Neural cell (in vitro differentiated cells): Measurements from ENCODE around the gene COL2A1. TPM values are rescaled to one million over a fixed set of nuclear protein-coding genes. Genes with fewer than 3 reads are reported as not detected.

Experiments used
- H2AFZ ChIP-seq: fragments of 200-600, 300-800 bp; sonication (generic), shearing (Covaris generic); 2 replicates; pipeline ENCODE4 v1.6.0; 2014; ENCODE audit warnings: low read depth, mild to moderate bottlenecking, antibody characterized with exemption, low read length, moderate library complexity
- H3F3A ChIP-seq: fragments of 200-600 bp; shearing (Covaris generic); 2 replicates; pipeline ENCODE4 v1.6.1; 2016; ENCODE audit warnings: mild to moderate bottlenecking, moderate library complexity, mixed read lengths, antibody characterized with exemption, low read length; ENCODE audit not compliant: insufficient read depth, poor library complexity, severe bottlenecking
- H3K27ac ChIP-seq: fragments of 200-600, 300-800 bp; sonication (generic), shearing (Covaris generic); 2 replicates; pipeline ENCODE4 v1.5.1; 2014; ENCODE audit warnings: mild to moderate bottlenecking, low read length, moderate library complexity
- H3K27me3 ChIP-seq: fragments of 300-800, 200-600 bp; sonication (generic), shearing (Covaris generic); 2 replicates; pipeline ENCODE4 v1.6.0; 2014; ENCODE audit warnings: mild to moderate bottlenecking, low read depth, low read length, moderate library complexity; ENCODE audit not compliant: insufficient read depth
- H3K36me3 ChIP-seq: fragments of 300-800, 200-600 bp; sonication (generic), shearing (Covaris generic); 2 replicates; pipeline ENCODE4 v1.5.1; 2014; ENCODE audit warnings: mild to moderate bottlenecking, antibody characterized with exemption, low read length, moderate library complexity; ENCODE audit not compliant: insufficient read depth
- H3K4me2 ChIP-seq: fragments of 300-800, 200-600 bp; sonication (generic), shearing (Covaris generic); 2 replicates; pipeline ENCODE4 v1.6.0; 2014; ENCODE audit warnings: mild to moderate bottlenecking, low read length
- H3K4me3 ChIP-seq: fragments of 300-800, 200-600 bp; sonication (generic), shearing (Covaris generic); 2 replicates; pipeline ENCODE4 v1.5.1; 2014; ENCODE audit warnings: mild to moderate bottlenecking, low read length, moderate library complexity
- H3K79me2 ChIP-seq: fragments of 200-600 bp; shearing (Covaris generic); replicated peaks from 2 replicates; pipeline ENCODE4 v1.6.0; 2014; ENCODE audit warnings: mild to moderate bottlenecking, low read length, moderate library complexity; ENCODE audit not compliant: insufficient read depth
- H3K9ac ChIP-seq: fragments of 300-800, 200-600 bp; sonication (generic), shearing (Covaris generic); 2 replicates; pipeline ENCODE4 v1.6.1; 2016; ENCODE audit warnings: mild to moderate bottlenecking, low read length, mixed read lengths
- H3K9me2 ChIP-seq: fragments of 200-600 bp; shearing (Covaris generic); 2 replicates; pipeline ENCODE4 v1.6.1; 2016; ENCODE audit warnings: mild to moderate bottlenecking, low read length, mixed read lengths; ENCODE audit not compliant: insufficient read depth
- H3K9me3 ChIP-seq: fragments of 200-600, 300-800 bp; sonication (generic), shearing (Covaris generic); 2 replicates; pipeline ENCODE4 v1.6.1; 2016; ENCODE audit warnings: mild to moderate bottlenecking, mixed run types, low read length, moderate library complexity, mixed read lengths
- H4K20me1 ChIP-seq: fragments of 200-600 bp; shearing (Covaris generic); 2 replicates; pipeline ENCODE4 v1.6.1; 2016; ENCODE audit warnings: mild to moderate bottlenecking, mixed run types; ENCODE audit not compliant: insufficient read depth
- CTCF ChIP-seq: fragments of 450-650 bp; IDR thresholded peaks from 2 replicates; pipeline ENCODE4 v1.5.1; 2014; ENCODE audit warnings: antibody characterized with exemption, mild to moderate bottlenecking, moderate library complexity; ENCODE audit not compliant: poor library complexity, severe bottlenecking
- EP300 ChIP-seq: fragments of 450-650 bp; conservative IDR thresholded peaks from 2 replicates; pipeline ENCODE4 v1.6.1; 2014; ENCODE audit warnings: antibody characterized with exemption, mild to moderate bottlenecking, moderate library complexity; ENCODE audit not compliant: poor library complexity, severe bottlenecking
- EZH2 ChIP-seq: fragments of 200-600, 300-800 bp; shearing (Covaris generic), sonication (generic); IDR thresholded peaks from 2 replicates; pipeline ENCODE4 v1.6.1; 2014; ENCODE audit warnings: antibody characterized with exemption, low read length, borderline replicate concordance, mild to moderate bottlenecking; ENCODE audit not compliant: insufficient read depth, poor library complexity, severe bottlenecking
- MXI1 ChIP-seq: fragments of 450-650 bp; conservative IDR thresholded peaks from 2 replicates; pipeline ENCODE4 v1.6.1; 2014; ENCODE audit warnings: antibody characterized with exemption, mild to moderate bottlenecking; ENCODE audit not compliant: poor library complexity, severe bottlenecking
- POLR2AphosphoS5 ChIP-seq: IDR thresholded peaks from 2 replicates; pipeline ENCODE4 v1.6.1; 2012
- RAD21 ChIP-seq: fragments of 450-650 bp; conservative IDR thresholded peaks from 2 replicates; pipeline ENCODE4 v1.6.1; 2014; ENCODE audit warnings: antibody characterized with exemption, mild to moderate bottlenecking, moderate library complexity
- REST ChIP-seq: IDR thresholded peaks from 2 replicates; pipeline ENCODE4 v1.6.1; 2012; ENCODE audit warnings: borderline replicate concordance
- SMC3 ChIP-seq: fragments of 450-650 bp; conservative IDR thresholded peaks from 2 replicates; pipeline ENCODE4 v1.6.1; 2014; ENCODE audit warnings: antibody characterized with exemption, mild to moderate bottlenecking, moderate library complexity; ENCODE audit not compliant: poor library complexity
- TAF1 ChIP-seq: IDR thresholded peaks from 2 replicates; pipeline ENCODE4 v1.6.1; 2012; ENCODE audit warnings: low read depth
- polyA plus RNA-seq: library from polyadenylated mRNA; depleted of rRNA; stranded (reverse); fragments of >200 nt; gene quantifications from 2 replicates; pipeline ENCODE4 v1.2.3, GENCODE V29; 2014

The COL2A1 gene
- polyA plus RNA-seq, 1 donor from 2014 or later = 1.3 TPM

- Histone ChIP-seq H3K79me2 (no peaks in the 10 kb centered on the region), H3K9me3 (no peaks in the 10 kb centered on the region), H3K9me2 (no peaks in the 10 kb centered on the region), H2AFZ (no peak overlapping the region), H3K27ac (no peak overlapping the region), H3F3A (no peaks in the 10 kb centered on the region), H3K27me3 (no peaks in the 10 kb centered on the region), H3K4me2 (no peak overlapping the region), H3K36me3 (no peaks in the 10 kb centered on the region), H3K4me3 (no peak overlapping the region), H4K20me1 (no peaks in the 10 kb centered on the region), H3K9ac (no peak overlapping the region)
- TF ChIP-seq SMC3 (no peak), RAD21 (no peak), EP300 (no peak), REST (no peak), MXI1 (no peak), EZH2 (no peak), CTCF (no peak), POLR2AphosphoS5 (no peak), TAF1 (no peak)
These were observed 61.6 kb downstream of the COL2A1 start for GRCh38 chr12:47942614-47943225.

- Histone ChIP-seq H2AFZ (no peak overlapping the region), H3K27me3 (no peaks in the 10 kb centered on the region), H3K4me2 (no peak overlapping the region)
These were observed 62.2 kb downstream of the COL2A1 start for GRCh38 chr12:47941871-47942613.

More at GRCh38 chr12:47941871-47942613, 62.2 kb downstream of the COL2A1 start:
- Histone ChIP-seq H3F3A (no peaks in the 10 kb centered on the region), H3K4me3 (no peak overlapping the region), H3K9me2 (no peaks in the 10 kb centered on the region), H4K20me1 (no peaks in the 10 kb centered on the region), H3K27ac (no peak overlapping the region), H3K79me2 (no peaks in the 10 kb centered on the region), H3K9ac (no peak overlapping the region), H3K36me3 (no peaks in the 10 kb centered on the region), H3K9me3 (no peaks in the 10 kb centered on the region)
- no peak for TF ChIP-seq SMC3
- TF ChIP-seq EZH2 = no peak
- TF ChIP-seq TAF1 = no peak
- TF ChIP-seq RAD21 = no peak
- TF ChIP-seq EP300 = no peak
- no peak for TF ChIP-seq MXI1
- no peak for TF ChIP-seq POLR2AphosphoS5
- no peak for TF ChIP-seq REST
- no peak for TF ChIP-seq CTCF
